Lower leg skin (tissue), 3 donors: ENCODE measurements around the gene CRACR2B.

Experiments used
- POLR2A ChIP-seq, 2 donors: fragments of 450-650 bp; IDR thresholded peaks; one replicate each; pipeline ENCODE4 v1.6.1; 2016 to 2017; ENCODE audit warnings: antibody characterized with exemption in 2 of 2, mild to moderate bottlenecking in 1 of 2, moderate library complexity in 1 of 2
- TF ChIP-seq, protein P1 (sequence below), 3 donors: fragments of 450-650 bp; IDR thresholded peaks; one replicate each; pipeline ENCODE4 v1.5.1; 2016; ENCODE audit warnings: antibody characterized with exemption in 3 of 3, mild to moderate bottlenecking in 3 of 3, moderate library complexity in 2 of 3

DNA sequence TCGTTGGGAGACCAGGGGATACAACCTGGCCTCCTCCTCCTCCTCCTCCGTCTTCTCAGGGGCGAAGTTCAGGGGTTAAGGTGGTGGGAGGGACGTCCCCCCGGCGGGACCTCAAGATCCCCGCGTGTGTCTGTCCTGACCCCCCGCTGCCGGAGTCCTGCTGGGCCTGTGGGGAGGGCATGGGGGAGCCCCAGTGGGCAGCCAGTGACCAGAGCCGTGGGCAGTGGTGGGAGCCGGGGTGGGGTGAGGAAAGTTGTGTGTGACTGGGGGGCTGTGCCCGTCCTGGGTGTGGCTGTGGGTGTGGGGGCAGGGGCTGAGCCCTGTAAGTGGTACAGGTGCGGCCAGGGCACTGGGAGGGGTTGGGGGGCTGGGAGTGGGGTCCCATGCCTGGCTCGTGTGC is 25.0 kb downstream of the CRACR2B start:
- no peak for TF ChIP-seq POLR2A (IDR thresholded peaks at IDR 0.05)
- TF ChIP-seq, protein P1, sequence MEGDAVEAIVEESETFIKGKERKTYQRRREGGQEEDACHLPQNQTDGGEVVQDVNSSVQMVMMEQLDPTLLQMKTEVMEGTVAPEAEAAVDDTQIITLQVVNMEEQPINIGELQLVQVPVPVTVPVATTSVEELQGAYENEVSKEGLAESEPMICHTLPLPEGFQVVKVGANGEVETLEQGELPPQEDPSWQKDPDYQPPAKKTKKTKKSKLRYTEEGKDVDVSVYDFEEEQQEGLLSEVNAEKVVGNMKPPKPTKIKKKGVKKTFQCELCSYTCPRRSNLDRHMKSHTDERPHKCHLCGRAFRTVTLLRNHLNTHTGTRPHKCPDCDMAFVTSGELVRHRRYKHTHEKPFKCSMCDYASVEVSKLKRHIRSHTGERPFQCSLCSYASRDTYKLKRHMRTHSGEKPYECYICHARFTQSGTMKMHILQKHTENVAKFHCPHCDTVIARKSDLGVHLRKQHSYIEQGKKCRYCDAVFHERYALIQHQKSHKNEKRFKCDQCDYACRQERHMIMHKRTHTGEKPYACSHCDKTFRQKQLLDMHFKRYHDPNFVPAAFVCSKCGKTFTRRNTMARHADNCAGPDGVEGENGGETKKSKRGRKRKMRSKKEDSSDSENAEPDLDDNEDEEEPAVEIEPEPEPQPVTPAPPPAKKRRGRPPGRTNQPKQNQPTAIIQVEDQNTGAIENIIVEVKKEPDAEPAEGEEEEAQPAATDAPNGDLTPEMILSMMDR (IDR thresholded peaks at IDR 0.05) = no peak
